ENCODE data around the gene TPPP.

The TPPP gene

GRCh38 chr5:652023-652515, 41.1 kb downstream of the TPPP start:
- no peak for DNase-seq (ENCODE audit: low read depth)
- no peak for TF ChIP-seq CTCF (IDR thresholded peaks at IDR 0.05; ENCODE audit: insufficient read depth, low read depth, low read length, missing control alignments)
- no peak overlapping the region for H3K4me3 ChIP-seq (ENCODE audit: low read length)

GRCh38 chr5:651296-652022, 41.7 kb downstream of the TPPP start:
- no peak for DNase-seq (ENCODE audit: low read depth)
- no peak overlapping the region for H3K4me3 ChIP-seq (ENCODE audit: low read length)
- TF ChIP-seq CTCF (IDR thresholded peaks at IDR 0.05; ENCODE audit: insufficient read depth, low read depth, low read length, missing control alignments), result no peak

GRCh38 chr5:647727-648126, 45.4 kb downstream of the TPPP start:
- no peak for TF ChIP-seq CTCF (IDR thresholded peaks at IDR 0.05; ENCODE audit: insufficient read depth, low read depth, low read length, missing control alignments)
- no peak for DNase-seq (ENCODE audit: low read depth)
- H3K4me3 ChIP-seq (ENCODE audit: low read length), result no peak overlapping the region

- DNase-seq (ENCODE audit: low read depth), result no peak
- TF ChIP-seq CTCF (IDR thresholded peaks at IDR 0.05; ENCODE audit: insufficient read depth, low read depth, low read length, missing control alignments), result no peak
- H3K4me3 ChIP-seq (ENCODE audit: low read length), result no peak overlapping the region
These were observed 45.8 kb downstream of the TPPP start for GRCh38 chr5:647311-647710.

- H3K4me3 ChIP-seq (ENCODE audit: low read length), result no peak overlapping the region
- no peak for TF ChIP-seq CTCF (IDR thresholded peaks at IDR 0.05; ENCODE audit: insufficient read depth, low read depth, low read length, missing control alignments)
- no peak for DNase-seq (ENCODE audit: low read depth)
These were observed 46.6 kb downstream of the TPPP start for GRCh38 chr5:646396-647201.

- no peak overlapping the region for H3K4me3 ChIP-seq (ENCODE audit: low read length)
- no peak for TF ChIP-seq CTCF (IDR thresholded peaks at IDR 0.05; ENCODE audit: insufficient read depth, low read depth, low read length, missing control alignments)
- DNase-seq (ENCODE audit: low read depth), result no peak
These were observed 47.7 kb downstream of the TPPP start for GRCh38 chr5:645421-645820.

Data from epithelial cell of esophagus (primary cell).